Mammary epithelial cell (primary cell): ENCODE results near the gene UTS2B.

ENCODE experiments used
- CTCF ChIP-seq, 2 donors: IDR thresholded peaks in 1 of 2; conservative IDR thresholded peaks in 1 of 2; 2 replicates each; pipeline ENCODE4 v1.5.1; 2011 to 2012; ENCODE audit warnings: inconsistent platforms in 2 of 2, low read length in 2 of 2, mild to moderate bottlenecking in 2 of 2, control low read depth in 1 of 2, low read depth in 1 of 2; ENCODE audit not compliant: insufficient read depth in 1 of 2; ENCODE audit errors: extremely low read depth in 1 of 2
- EZH2 ChIP-seq: IDR thresholded peaks from 2 replicates; pipeline ENCODE4 v1.6.1; 2012; ENCODE audit warnings: low read length, inconsistent platforms, borderline replicate concordance

GRCh38 chr3:191320316-191320715, 10.0 kb downstream of the UTS2B start:
- TF ChIP-seq CTCF (conservative IDR thresholded peaks at IDR 0.05 in 1 of 2, IDR thresholded peaks at IDR 0.05 in 1 of 2; ENCODE audit: extremely low read depth in 1 of 2, insufficient read depth in 1 of 2, low read depth in 1 of 2, low read length in 2 of 2): no peak
- no peak for TF ChIP-seq EZH2
